ENCODE data around the gene RGL3.
"Not testable (repeated sequence)": the region's sequence is repeated elsewhere in the genome, so short reads cannot be mapped to it uniquely, and the experiment has no call there.

Gene RGL3

GRCh38 chr19:11355160-11356073, 63.7 kb downstream of the RGL3 start, which contains the start of gene PLPPR2:
Gene PLPPR2 (plus strand): TSS chr19:11355432. CDS start chr19:11357674, 2,242 bp downstream.
- no peaks in the 10 kb centered on the region for H3K27me3 ChIP-seq
- peak within 1 kb of the TSS; percentile 81 for H3K27ac ChIP-seq
- peak within 1 kb of the TSS; percentile 85 to 99 for H3K4me3 ChIP-seq (ENCODE audit: low read depth in 1 of 2, low read length in 1 of 2)
- no peaks in the 10 kb centered on the region for H3K9me3 ChIP-seq
- H3K4me1 ChIP-seq (ENCODE audit: control insufficient read depth in 1 of 2, insufficient read depth in 1 of 2, low read depth in 1 of 2, low read length in 1 of 2): peaks cover 39 to 40% of the 10 kb centered on the region in 2 experiments
- TF ChIP-seq CTCF (IDR thresholded peaks at IDR 0.05): peak; percentile 29
- peaks cover 28% of the 10 kb centered on the region for H3K36me3 ChIP-seq

- Histone ChIP-seq H3K36me3 (peaks cover 14% of the 10 kb centered on the region), H3K4me1 (ENCODE audit: control insufficient read depth in 1 of 2, insufficient read depth in 1 of 2, low read depth in 1 of 2, low read length in 1 of 2) (peaks cover 35 to 36% of the 10 kb centered on the region in 2 experiments)
- H3K27me3 ChIP-seq; H3K27ac ChIP-seq; H3K4me3 ChIP-seq (ENCODE audit: low read depth in 1 of 2, low read length in 1 of 2); H3K9me3 ChIP-seq: not testable (repeated sequence)
Observed at GRCh38 chr19:11354102-11354501, 65.0 kb downstream of the RGL3 start.

GRCh38 chr19:11349171-11349570, 69.9 kb downstream of the RGL3 start:
- Histone ChIP-seq H3K27ac (no peak overlapping the region), H3K4me3 (ENCODE audit: low read depth in 1 of 2, low read length in 1 of 2) (no peak overlapping the region), H3K4me1 (ENCODE audit: control insufficient read depth in 1 of 2, insufficient read depth in 1 of 2, low read depth in 1 of 2, low read length in 1 of 2) (peaks cover 29 to 32% of the 10 kb centered on the region in 2 experiments), H3K27me3 (no peaks in the 10 kb centered on the region), H3K36me3 (no peaks in the 10 kb centered on the region), H3K9me3 (no peaks in the 10 kb centered on the region)
- no peak for TF ChIP-seq CTCF (IDR thresholded peaks at IDR 0.05)

- no peaks in the 10 kb centered on the region for H3K27me3 ChIP-seq
- H3K9me3 ChIP-seq: no peaks in the 10 kb centered on the region
- no peak overlapping the region for H3K4me3 ChIP-seq (ENCODE audit: low read depth in 1 of 2, low read length in 1 of 2)
- no peak for TF ChIP-seq CTCF (IDR thresholded peaks at IDR 0.05)
- H3K4me1 ChIP-seq (ENCODE audit: control insufficient read depth in 1 of 2, insufficient read depth in 1 of 2, low read depth in 1 of 2, low read length in 1 of 2): peaks cover 39 to 46% of the 10 kb centered on the region in 2 experiments
- peak overlapping the region; percentile 87 for H3K27ac ChIP-seq
- H3K36me3 ChIP-seq: no peaks in the 10 kb centered on the region
Observed at GRCh38 chr19:11347546-11348039, 71.5 kb downstream of the RGL3 start.

- no peaks in the 10 kb centered on the region for H3K9me3 ChIP-seq
- TF ChIP-seq CTCF (IDR thresholded peaks at IDR 0.05): peak; percentile 8
- no peaks in the 10 kb centered on the region for H3K27me3 ChIP-seq
- no peaks in the 10 kb centered on the region for H3K36me3 ChIP-seq
- H3K4me1 ChIP-seq (ENCODE audit: control insufficient read depth in 1 of 2, insufficient read depth in 1 of 2, low read depth in 1 of 2, low read length in 1 of 2): peaks cover 40 to 47% of the 10 kb centered on the region in 2 experiments
- H3K4me3 ChIP-seq (ENCODE audit: low read depth in 1 of 2, low read length in 1 of 2): peak within 1 kb of the TSS; percentile 76 to 87
- peak within 1 kb of the TSS; percentile 87 for H3K27ac ChIP-seq
Observed at GRCh38 chr19:11346104-11346940, 72.8 kb downstream of the RGL3 start, which contains the start of the genes CCDC159 and TMEM205. Gene CCDC159 (plus strand): TSS chr19:11346519. CDS start chr19:11346607, 88 bp downstream. Gene TMEM205 (minus strand): TSS chr19:11346268. CDS start chr19:11345619, 649 bp downstream.

Data from neutrophil (primary cell).